CD14-positive monocyte (primary cell): ENCODE measurements around the gene STIP1. TPM values are rescaled to one million over a fixed set of nuclear protein-coding genes. Genes with fewer than 3 reads are reported as not detected.

Experiments used
- DNase-seq, 3 donors: peaks; one replicate each; pipeline ENCODE4 v3.0.0-alpha.2; 2011 to 2022
- H2AFZ ChIP-seq: 2 replicates; pipeline ENCODE4 v1.6.0; 2012; ENCODE audit warnings: mild to moderate bottlenecking, low read depth, low read length, inconsistent platforms; ENCODE audit not compliant: insufficient read depth, poor library complexity, severe bottlenecking
- H3K27ac ChIP-seq, 2 donors: 1 replicate in 1 of 2; 2 replicates in 1 of 2; pipeline ENCODE4 v1.5.1; 2012 to 2013; ENCODE audit warnings: low read length in 2 of 2, control low read depth in 1 of 2, inconsistent platforms in 1 of 2, low read depth in 1 of 2, mild to moderate bottlenecking in 1 of 2
- H3K27me3 ChIP-seq, 2 donors: one replicate each; pipeline versions ENCODE4 v1.6.0 to v1.6.1; 2011 to 2013; ENCODE audit warnings: low read length in 2 of 2; ENCODE audit not compliant: control insufficient read depth in 2 of 2, insufficient read depth in 2 of 2
- H3K36me3 ChIP-seq, 2 donors: replicated peaks in 1 of 2; 1 replicate in 1 of 2; 2 replicates in 1 of 2; pipeline versions ENCODE4 v1.5.1 to v1.6.1; 2012 to 2013; ENCODE audit warnings: low read length in 2 of 2, control low read depth in 1 of 2, inconsistent platforms in 1 of 2, mild to moderate bottlenecking in 1 of 2; ENCODE audit not compliant: insufficient read depth in 2 of 2, control insufficient read depth in 1 of 2
- H3K4me1 ChIP-seq, 2 donors: 1 replicate in 1 of 2; 2 replicates in 1 of 2; pipeline versions ENCODE4 v1.5.1 to v1.6.1; 2012 to 2013; ENCODE audit warnings: low read length in 2 of 2, control low read depth in 1 of 2, inconsistent platforms in 1 of 2, mild to moderate bottlenecking in 1 of 2, moderate library complexity in 1 of 2; ENCODE audit not compliant: insufficient read depth in 2 of 2, control insufficient read depth in 1 of 2
- H3K4me2 ChIP-seq: replicated peaks from 2 replicates; pipeline ENCODE3; 2012; ENCODE audit warnings: low read length, moderate library complexity, mild to moderate bottlenecking; ENCODE audit not compliant: poor library complexity, severe bottlenecking; ENCODE audit errors: extremely low read depth
- H3K4me3 ChIP-seq, 3 experiments: fragments of 200-600 bp in 1 of 3; sonication (generic) in 1 of 3; replicated peaks in 1 of 3; 1 replicate in 2 of 3; 2 replicates in 1 of 3; pipeline ENCODE4 v1.5.1; 2011 to 2013; ENCODE audit warnings: low read length in 3 of 3, mild to moderate bottlenecking in 3 of 3, control low read depth in 2 of 3, low read depth in 2 of 3, inconsistent platforms in 1 of 3, moderate library complexity in 1 of 3
- H3K79me2 ChIP-seq: 2 replicates; pipeline ENCODE4 v1.6.0; 2012; ENCODE audit warnings: mild to moderate bottlenecking, control low read depth, inconsistent platforms, low read length, moderate library complexity; ENCODE audit not compliant: insufficient read depth
- H3K9ac ChIP-seq: 2 replicates; pipeline ENCODE4 v1.6.0; 2017; ENCODE audit warnings: low read length, mild to moderate bottlenecking; ENCODE audit not compliant: insufficient read depth, poor library complexity, severe bottlenecking
- H3K9me3 ChIP-seq, 2 donors: replicated peaks in 1 of 2; 1 replicate in 1 of 2; 2 replicates in 1 of 2; pipeline versions ENCODE4 v1.5.1 to v1.6.1; 2012 to 2013; ENCODE audit warnings: low read length in 2 of 2, control low read depth in 1 of 2; ENCODE audit not compliant: control insufficient read depth in 1 of 2, insufficient read depth in 1 of 2
- H4K20me1 ChIP-seq: 2 replicates; pipeline ENCODE4 v1.6.0; 2012; ENCODE audit warnings: mild to moderate bottlenecking, low read length, control low read depth, moderate library complexity; ENCODE audit not compliant: insufficient read depth
- H3K27ac Mint-ChIP-seq, 7 donors: one replicate each; pipeline ENCODE4 v1.8.0; 2020; ENCODE audit warnings: mild to moderate bottlenecking in 7 of 7, mixed read lengths in 7 of 7, moderate library complexity in 6 of 7, inconsistent platforms in 2 of 7
- H3K27me3 Mint-ChIP-seq, 3 donors: one replicate each; pipeline ENCODE4 v1.8.0; 2021 to 2022; ENCODE audit warnings: low read depth in 3 of 3, mild to moderate bottlenecking in 3 of 3, mixed read lengths in 3 of 3, moderate library complexity in 3 of 3, inconsistent platforms in 1 of 3
- H3K36me3 Mint-ChIP-seq, 2 donors: one replicate each; pipeline ENCODE4 v1.8.0; 2020; ENCODE audit warnings: mixed read lengths in 2 of 2, inconsistent platforms in 1 of 2, mild to moderate bottlenecking in 1 of 2
- H3K4me1 Mint-ChIP-seq: one replicate; pipeline ENCODE4 v1.8.0; 2020; ENCODE audit warnings: mild to moderate bottlenecking, mixed read lengths
- H3K4me3 Mint-ChIP-seq, 2 donors: one replicate each; pipeline ENCODE4 v1.8.0; 2020; ENCODE audit warnings: mild to moderate bottlenecking in 2 of 2, mixed read lengths in 2 of 2, moderate library complexity in 1 of 2
- H3K9me3 Mint-ChIP-seq, 7 donors: one replicate each; pipeline ENCODE4 v1.8.0; 2020 to 2022; ENCODE audit warnings: mixed read lengths in 7 of 7, mild to moderate bottlenecking in 6 of 7, moderate library complexity in 6 of 7, inconsistent platforms in 2 of 7
- CTCF ChIP-seq: fragments of 200-600 bp; IDR thresholded peaks from one replicate; pipeline ENCODE4 v1.8.0; 2022; ENCODE audit warnings: antibody characterized with exemption, mild to moderate bottlenecking
- WGBS: methylation state at CpG from one replicate; pipeline ENCODE4 v1.1.5; 2013; ENCODE audit warnings: missing lambda C conversion rate; ENCODE audit not compliant: insufficient coverage; 5-methylcytosine and 5-hydroxymethylcytosine counted together
- intact Hi-C, 2 donors: fragments of 100-400 bp; cut with micrococcal nuclease; formaldehyde crosslinking; loops; one replicate each; pipeline versions ENCODE4 v1.15.0 to v1.15.1; 2023
- polyA plus RNA-seq, 3 donors: library from polyadenylated mRNA; depleted of rRNA in 1 of 3; unstranded in 2 of 3; stranded (reverse) in 1 of 3; fragments of 300-500 nt in 2 of 3; fragments of >200 nt in 1 of 3; fragmentation: Illumina TruSeq in 2 of 3; gene quantifications; 1 replicate in 2 of 3; 2 replicates in 1 of 3; pipeline ENCODE4 v1.2.3, GENCODE V29; 2012 to 2021

STIP1 gene
- polyA plus RNA-seq, 3 donors = 44.5 to 52.0 (median 51.1) TPM

GRCh38 chr11:64202992-64203391, 17.0 kb downstream of the STIP1 start:
- H3K4me2 ChIP-seq = no peak overlapping the region
- H3K27ac Mint-ChIP-seq = peak overlapping the region in 1 of 7 donors; percentile 51
- H3K36me3 ChIP-seq = peaks cover 47 to 62% of the 10 kb centered on the region in 2 donors
- H3K79me2 ChIP-seq = peaks cover 26% of the 10 kb centered on the region
- DNase-seq = no peak
- H4K20me1 ChIP-seq = peaks cover 9% of the 10 kb centered on the region
- H3K9me3 ChIP-seq = no peaks in the 10 kb centered on the region
- intact Hi-C loops = no loop called here
- peaks cover 0 to 1% (median 0%) of the 10 kb centered on the region in 7 donors for H3K9me3 Mint-ChIP-seq
- H3K36me3 Mint-ChIP-seq = peaks cover 51 to 65% of the 10 kb centered on the region in 2 donors
- no peak overlapping the region for H2AFZ ChIP-seq
- H3K4me1 Mint-ChIP-seq = peaks cover 40% of the 10 kb centered on the region
- no peak overlapping the region for H3K4me3 Mint-ChIP-seq
- 92% methylated on average over 8 of the region's 9 CpGs for WGBS
- peaks cover 36 to 55% of the 10 kb centered on the region in 2 donors for H3K4me1 ChIP-seq
- H3K27me3 ChIP-seq = no peaks in the 10 kb centered on the region
- H3K27ac ChIP-seq = no peak overlapping the region
- no peak overlapping the region for H3K4me3 ChIP-seq
- H3K9ac ChIP-seq = no peak overlapping the region
- no peaks in the 10 kb centered on the region for H3K27me3 Mint-ChIP-seq
- TF ChIP-seq CTCF = no peak

GRCh38 chr11:64203421-64204079, 17.6 kb downstream of the STIP1 start:
- Histone ChIP-seq H3K79me2 (peaks cover 31% of the 10 kb centered on the region), H3K9me3 (no peaks in the 10 kb centered on the region), H3K36me3 (peaks cover 47 to 61% of the 10 kb centered on the region in 2 donors), H4K20me1 (peaks cover 14% of the 10 kb centered on the region), H3K27me3 (no peaks in the 10 kb centered on the region), H3K4me3 (no peak overlapping the region), H3K4me2 (no peak overlapping the region), H3K9ac (no peak overlapping the region), H3K27ac (no peak overlapping the region), H2AFZ (no peak overlapping the region), H3K4me1 (peaks cover 38 to 55% of the 10 kb centered on the region in 2 donors)
- peaks cover 50 to 60% of the 10 kb centered on the region in 2 donors for H3K36me3 Mint-ChIP-seq
- peak overlapping the region in 3 of 7 donors; percentile 13 to 51 (median 50) for H3K27ac Mint-ChIP-seq
- H3K4me3 Mint-ChIP-seq = no peak overlapping the region
- no peak for DNase-seq
- H3K27me3 Mint-ChIP-seq = no peaks in the 10 kb centered on the region
- peaks cover 41% of the 10 kb centered on the region for H3K4me1 Mint-ChIP-seq
- no peak for TF ChIP-seq CTCF
- intact Hi-C loops = no loop called here
- H3K9me3 Mint-ChIP-seq = peaks cover 0 to 1% (median 0%) of the 10 kb centered on the region in 7 donors
- 94% methylated on average over 22 of the region's 27 CpGs for WGBS
